ENCODE measurements around the gene KRTAP4-5. TPM values are rescaled to one million over a fixed set of nuclear protein-coding genes. Genes with fewer than 3 reads are reported as not detected.

KRTAP4-5 gene
- not detected in 5 replicates for total RNA-seq (2022; extraction: Qiagen RNA extraction; ENCODE audit: low read depth)

GRCh38 chr17:41149652-41149985 is at the start of gene KRTAP4-5:
Gene KRTAP4-5 (minus strand): TSS chr17:41149825. CDS start chr17:41149767, 58 bp downstream.

GRCh38 chr17:41189837-41190318 is 40.3 kb upstream of the KRTAP4-5 start, which contains the start of gene KRTAP9-1:
Gene KRTAP9-1 (plus strand): TSS chr17:41189887. CDS start chr17:41189887, 0 bp downstream.

GRCh38 chr17:41184480-41184961 is 34.9 kb upstream of the KRTAP4-5 start, which contains the start of gene KRTAP4-1:
Gene KRTAP4-1 (minus strand): TSS chr17:41184911. CDS start chr17:41184854, 57 bp downstream.

DNA sequence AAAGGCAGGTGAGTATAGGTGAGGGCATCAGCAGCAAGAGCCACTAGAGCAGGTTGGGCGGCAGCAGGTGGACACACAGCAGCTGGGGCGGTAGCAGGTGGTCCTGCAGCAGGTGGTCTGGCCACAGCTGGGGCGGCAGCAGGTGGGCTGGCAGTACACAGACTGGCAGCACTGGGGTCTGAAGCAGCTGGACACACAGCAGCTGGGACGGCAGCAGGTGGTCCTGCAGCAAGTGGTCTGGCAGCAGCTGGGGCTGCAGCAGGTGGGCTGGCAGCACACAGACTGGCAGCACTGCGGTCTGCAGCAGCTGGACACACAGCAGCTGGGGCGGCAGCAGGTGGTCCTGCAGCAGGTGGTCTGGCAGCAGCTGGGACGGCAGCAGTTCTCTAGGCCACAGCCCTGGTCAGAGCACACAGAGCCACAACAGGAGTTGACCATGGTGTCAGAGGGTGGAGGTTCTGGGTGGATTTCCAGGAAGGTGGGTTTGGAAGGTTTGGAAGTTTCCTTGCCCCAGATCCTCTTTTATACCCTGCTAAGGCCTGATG is 28.2 kb upstream of the KRTAP4-5 start, which contains the start of gene KRTAP4-2:
Gene KRTAP4-2 (minus strand): TSS at position 495 of the 545 bp plus-strand sequence. CDS start 57 bp downstream, at position 438.

GRCh38 chr17:41168121-41168520 is 18.5 kb upstream of the KRTAP4-5 start, which contains the start of gene KRTAP4-3:
Gene KRTAP4-3 (minus strand): TSS chr17:41168221. CDS start chr17:41168172, 49 bp downstream.

DNA sequence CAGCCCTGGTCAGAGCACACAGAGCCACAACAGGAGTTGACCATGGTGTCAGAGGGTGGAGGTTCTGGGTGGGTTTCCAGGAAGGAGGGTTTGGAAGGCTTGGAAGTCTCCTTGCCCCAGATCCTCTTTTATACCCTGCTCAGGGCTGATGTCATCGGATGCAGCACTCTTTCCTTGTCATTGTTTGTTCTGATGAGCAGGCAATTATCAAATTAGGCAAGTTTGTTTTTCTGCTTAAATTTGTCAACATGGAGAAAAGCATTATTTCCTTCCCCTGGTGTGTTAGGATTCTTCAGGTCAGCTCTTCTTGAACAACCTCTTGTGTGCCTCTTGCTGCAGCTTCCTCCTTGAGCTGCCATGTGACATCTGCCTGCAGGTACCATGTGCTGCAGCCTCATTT is 11.0 kb upstream of the KRTAP4-5 start, which contains the start of gene KRTAP4-4:
Gene KRTAP4-4 (minus strand): TSS at position 101 of the 400 bp plus-strand sequence. CDS start 57 bp downstream, at position 44.

GRCh38 chr17:41140360-41141131 is 9.1 kb downstream of the KRTAP4-5 start, which contains the start of gene KRTAP4-6:
Gene KRTAP4-6 (minus strand): TSS chr17:41140544. CDS start chr17:41140487, 57 bp downstream.

DNA sequence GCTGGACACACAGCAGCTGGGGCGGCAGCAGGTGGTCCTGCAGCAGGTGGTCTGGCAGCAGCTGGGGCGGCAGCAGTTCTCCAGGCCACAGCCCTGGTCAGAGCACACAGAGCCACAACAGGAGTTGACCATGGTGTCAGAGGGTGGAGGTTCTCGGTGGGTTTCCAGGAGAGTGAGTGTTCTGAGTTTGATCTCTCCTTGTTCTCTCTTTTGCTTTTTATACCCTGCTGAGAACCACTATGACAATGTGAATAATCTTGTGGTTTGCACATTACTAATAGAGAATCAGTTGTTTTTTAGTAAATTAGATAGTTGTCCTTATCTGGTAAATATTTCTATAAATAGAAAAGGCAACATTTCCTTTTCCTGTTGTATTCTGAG is 25.6 kb downstream of the KRTAP4-5 start, which contains the start of gene KRTAP4-12:
Gene KRTAP4-12 (minus strand): TSS at position 192 of the 381 bp plus-strand sequence. CDS start 60 bp downstream, at position 132.

GRCh38 chr17:41117846-41118386 is 31.7 kb downstream of the KRTAP4-5 start, which contains the start of gene KRTAP4-11:
Gene KRTAP4-11 (minus strand): TSS chr17:41118373. CDS start chr17:41118315, 58 bp downstream.

DNA sequence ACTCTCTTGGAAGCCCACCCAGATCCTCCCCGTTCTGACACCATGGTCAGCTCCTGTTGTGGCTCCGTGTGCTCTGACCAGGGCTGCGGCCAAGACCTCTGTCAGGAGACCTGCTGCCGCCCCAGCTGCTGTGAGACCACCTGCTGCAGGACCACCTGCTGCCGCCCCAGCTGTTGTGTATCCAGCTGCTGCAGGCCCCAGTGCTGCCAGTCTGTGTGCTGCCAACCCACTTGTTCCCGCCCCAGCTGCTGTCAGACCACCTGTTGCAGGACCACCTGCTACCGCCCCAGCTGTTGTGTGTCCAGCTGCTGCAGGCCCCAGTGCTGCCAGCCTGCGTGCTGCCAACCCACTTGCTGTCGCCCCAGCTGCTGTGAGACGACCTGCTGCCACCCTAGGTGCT is 44.3 kb downstream of the KRTAP4-5 start, which contains the start of gene KRTAP4-9:
Gene KRTAP4-9 (plus strand): TSS at position 43 of the 400 bp plus-strand sequence. CDS start 0 bp downstream, at position 43.

DNA sequence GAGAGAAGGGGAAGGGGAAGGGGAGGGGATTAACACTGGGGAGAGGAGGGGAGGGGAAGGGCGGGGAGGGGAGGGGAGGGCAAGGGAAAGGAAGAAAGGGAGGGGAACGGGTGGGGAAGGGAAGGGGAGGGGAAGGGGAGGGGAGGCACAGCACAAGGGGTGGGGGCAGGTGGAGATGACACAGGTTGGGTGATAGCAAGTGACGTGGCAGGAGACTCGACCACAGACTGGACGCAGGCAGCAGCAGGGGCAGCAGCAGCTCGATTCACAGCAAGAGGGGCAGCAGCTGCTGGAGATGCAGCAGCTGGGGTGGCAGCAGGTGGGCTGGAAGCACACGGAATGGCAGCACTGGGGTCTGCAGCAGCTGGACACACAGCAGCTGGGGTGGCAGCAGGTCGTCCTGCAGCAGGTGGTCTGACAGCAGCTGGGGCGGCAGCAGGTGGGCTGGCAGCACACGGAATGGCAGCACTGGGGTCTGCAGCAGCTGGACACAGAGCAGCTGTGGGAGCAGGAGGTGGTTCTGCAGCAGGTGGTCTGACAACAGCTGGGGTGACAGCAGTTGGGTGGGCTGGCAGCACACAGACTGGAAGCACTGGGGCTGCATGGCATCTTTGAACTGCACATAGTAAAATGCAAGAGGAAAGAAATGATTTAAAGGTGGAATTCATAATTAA is 47.9 kb downstream of the KRTAP4-5 start, which contains the start of gene KRTAP4-16:
Gene KRTAP4-16 (minus strand): TSS at position 624 of the 674 bp plus-strand sequence. CDS start 0 bp downstream, at position 624.

Other genes starting within 250 kb of the KRTAP4-5 start
- gene KRT23, start 212.2 kb downstream of the KRTAP4-5 start, total RNA-seq (2022; extraction: Qiagen RNA extraction; ENCODE audit: low read depth): 0.08 TPM in 1 of 5 replicates, not detected in the others
- not detected in 5 replicates for gene KRT39, start 182.9 kb downstream of the KRTAP4-5 start, total RNA-seq (2022; extraction: Qiagen RNA extraction; ENCODE audit: low read depth)
- gene KRT40, start 165.5 kb downstream of the KRTAP4-5 start, total RNA-seq (2022; extraction: Qiagen RNA extraction; ENCODE audit: low read depth): not detected in 5 replicates
- not detected in 5 replicates for gene KRTAP3-3, start 155.7 kb downstream of the KRTAP4-5 start, total RNA-seq (2022; extraction: Qiagen RNA extraction; ENCODE audit: low read depth)
- 0.16 to 0.35 TPM (median 0.30 TPM) in 3 of 5 replicates, not detected in the others for gene KRTAP3-2, start 149.9 kb downstream of the KRTAP4-5 start, total RNA-seq (2022; extraction: Qiagen RNA extraction; ENCODE audit: low read depth)
- not detected in 5 replicates for gene KRTAP3-1, start 140.7 kb downstream of the KRTAP4-5 start, total RNA-seq (2022; extraction: Qiagen RNA extraction; ENCODE audit: low read depth)
- 0.12 TPM in 1 of 5 replicates, not detected in the others for gene KRTAP1-5, start 122.6 kb downstream of the KRTAP4-5 start, total RNA-seq (2022; extraction: Qiagen RNA extraction; ENCODE audit: low read depth)
- gene KRTAP1-4, start 119.6 kb downstream of the KRTAP4-5 start, total RNA-seq (2022; extraction: Qiagen RNA extraction; ENCODE audit: low read depth): not detected in 5 replicates
- not detected in 5 replicates for gene KRTAP1-3, start 115.0 kb downstream of the KRTAP4-5 start, total RNA-seq (2022; extraction: Qiagen RNA extraction; ENCODE audit: low read depth)
- gene KRTAP1-1, start 108.4 kb downstream of the KRTAP4-5 start, total RNA-seq (2022; extraction: Qiagen RNA extraction; ENCODE audit: low read depth): not detected in 5 replicates
- not detected in 5 replicates for gene KRTAP2-1, start 102.5 kb downstream of the KRTAP4-5 start, total RNA-seq (2022; extraction: Qiagen RNA extraction; ENCODE audit: low read depth)
- not detected in 5 replicates for gene KRTAP2-2, start 94.6 kb downstream of the KRTAP4-5 start, total RNA-seq (2022; extraction: Qiagen RNA extraction; ENCODE audit: low read depth)
- 0.08 TPM in 1 of 5 replicates, not detected in the others for gene KRTAP2-3, start 89.7 kb downstream of the KRTAP4-5 start, total RNA-seq (2022; extraction: Qiagen RNA extraction; ENCODE audit: low read depth)
- not detected in 5 replicates for gene KRTAP2-4, start 83.9 kb downstream of the KRTAP4-5 start, total RNA-seq (2022; extraction: Qiagen RNA extraction; ENCODE audit: low read depth)
- gene KRTAP4-7, start 65.7 kb downstream of the KRTAP4-5 start, total RNA-seq (2022; extraction: Qiagen RNA extraction; ENCODE audit: low read depth): not detected in 5 replicates
- 0.05 to 0.12 TPM in 2 of 5 replicates, not detected in the others for gene KRTAP4-8, start 51.7 kb downstream of the KRTAP4-5 start, total RNA-seq (2022; extraction: Qiagen RNA extraction; ENCODE audit: low read depth)
- gene KRTAP4-16, start 47.6 kb downstream of the KRTAP4-5 start, total RNA-seq (2022; extraction: Qiagen RNA extraction; ENCODE audit: low read depth): not detected in 5 replicates
- gene KRTAP4-9, start 44.4 kb downstream of the KRTAP4-5 start, total RNA-seq (2022; extraction: Qiagen RNA extraction; ENCODE audit: low read depth): not detected in 5 replicates
- gene KRTAP4-11, start 31.5 kb downstream of the KRTAP4-5 start, total RNA-seq (2022; extraction: Qiagen RNA extraction; ENCODE audit: low read depth): not detected in 5 replicates
- gene KRTAP4-12, start 25.6 kb downstream of the KRTAP4-5 start, total RNA-seq (2022; extraction: Qiagen RNA extraction; ENCODE audit: low read depth): not detected in 5 replicates
- not detected in 5 replicates for gene KRTAP4-6, start 9.3 kb downstream of the KRTAP4-5 start, total RNA-seq (2022; extraction: Qiagen RNA extraction; ENCODE audit: low read depth)
- gene KRTAP4-4, start 10.9 kb upstream of the KRTAP4-5 start, total RNA-seq (2022; extraction: Qiagen RNA extraction; ENCODE audit: low read depth): not detected in 5 replicates
- not detected in 5 replicates for gene KRTAP4-3, start 18.4 kb upstream of the KRTAP4-5 start, total RNA-seq (2022; extraction: Qiagen RNA extraction; ENCODE audit: low read depth)
- not detected in 5 replicates for gene KRTAP4-2, start 28.4 kb upstream of the KRTAP4-5 start, total RNA-seq (2022; extraction: Qiagen RNA extraction; ENCODE audit: low read depth)
- gene KRTAP4-1, start 35.1 kb upstream of the KRTAP4-5 start, total RNA-seq (2022; extraction: Qiagen RNA extraction; ENCODE audit: low read depth): 0.07 to 0.56 TPM (median 0.26 TPM) in 4 of 5 replicates, not detected in the other
- gene KRTAP9-1, start 40.1 kb upstream of the KRTAP4-5 start, total RNA-seq (2022; extraction: Qiagen RNA extraction; ENCODE audit: low read depth): not detected in 5 replicates
- not detected in 5 replicates for gene KRTAP9-2, start 76.8 kb upstream of the KRTAP4-5 start, total RNA-seq (2022; extraction: Qiagen RNA extraction; ENCODE audit: low read depth)
- gene KRTAP9-3, start 82.6 kb upstream of the KRTAP4-5 start, total RNA-seq (2022; extraction: Qiagen RNA extraction; ENCODE audit: low read depth): not detected in 5 replicates
- not detected in 5 replicates for gene KRTAP9-8, start 88.2 kb upstream of the KRTAP4-5 start, total RNA-seq (2022; extraction: Qiagen RNA extraction; ENCODE audit: low read depth)
- not detected in 5 replicates for gene KRTAP9-4, start 99.9 kb upstream of the KRTAP4-5 start, total RNA-seq (2022; extraction: Qiagen RNA extraction; ENCODE audit: low read depth)
- gene KRTAP9-9, start 105.6 kb upstream of the KRTAP4-5 start, total RNA-seq (2022; extraction: Qiagen RNA extraction; ENCODE audit: low read depth): not detected in 5 replicates
- gene KRTAP9-6, start 115.6 kb upstream of the KRTAP4-5 start, total RNA-seq (2022; extraction: Qiagen RNA extraction; ENCODE audit: low read depth): not detected in 5 replicates
- gene KRTAP9-7, start 125.9 kb upstream of the KRTAP4-5 start, total RNA-seq (2022; extraction: Qiagen RNA extraction; ENCODE audit: low read depth): not detected in 5 replicates
- gene KRTAP29-1, start 153.0 kb upstream of the KRTAP4-5 start, total RNA-seq (2022; extraction: Qiagen RNA extraction; ENCODE audit: low read depth): not detected in 5 replicates
- not detected in 5 replicates for gene KRTAP16-1, start 159.5 kb upstream of the KRTAP4-5 start, total RNA-seq (2022; extraction: Qiagen RNA extraction; ENCODE audit: low read depth)
- not detected in 5 replicates for gene KRTAP17-1, start 165.9 kb upstream of the KRTAP4-5 start, total RNA-seq (2022; extraction: Qiagen RNA extraction; ENCODE audit: low read depth)
- not detected in 5 replicates for gene KRT33A, start 201.0 kb upstream of the KRTAP4-5 start, total RNA-seq (2022; extraction: Qiagen RNA extraction; ENCODE audit: low read depth)
- 0.05 to 0.13 TPM (median 0.10 TPM) in 3 of 5 replicates, not detected in the others for gene KRT33B, start 220.0 kb upstream of the KRTAP4-5 start, total RNA-seq (2022; extraction: Qiagen RNA extraction; ENCODE audit: low read depth)
- gene KRT34, start 232.5 kb upstream of the KRTAP4-5 start, total RNA-seq (2022; extraction: Qiagen RNA extraction; ENCODE audit: low read depth): 0.25 to 0.64 TPM (median 0.35 TPM) in 5 replicates
- gene KRT31, start 247.8 kb upstream of the KRTAP4-5 start, total RNA-seq (2022; extraction: Qiagen RNA extraction; ENCODE audit: low read depth): not detected in 5 replicates